Measurements from ENCODE around the gene ENOX1.

- TF ChIP-seq CTCF (IDR thresholded peaks at IDR 0.05; ENCODE audit: borderline replicate concordance, extremely low read depth, low read length, poor library complexity, severe bottlenecking) (no peak), EZH2 (IDR thresholded peaks at IDR 0.05; ENCODE audit: borderline replicate concordance, low read depth, low read length, severe bottlenecking) (no peak)
These were observed 426.6 kb downstream of the ENOX1 start for GRCh38 chr13:43360171-43360570.
